ENCODE results near the gene ORC4. TPM values are rescaled to one million over a fixed set of nuclear protein-coding genes. Genes with fewer than 3 reads are reported as not detected.

ORC4 gene
- total RNA-seq, 1 donor, result 22.4 TPM

- H3K4me2 ChIP-seq (ENCODE audit: insufficient read depth, low read length), result no peak overlapping the region
- no peak for TF ChIP-seq CTCF (IDR thresholded peaks at IDR 0.05; ENCODE audit: extremely low read depth, low read depth, low read length)
- DNase-seq (ENCODE audit: insufficient read length, low spot score, missing footprints), result no peak
- H3K27me3 ChIP-seq (ENCODE audit: insufficient read depth, low read length), result no peaks in the 10 kb centered on the region
- H3K9me3 ChIP-seq (ENCODE audit: low read depth, low read length), result no peaks in the 10 kb centered on the region
- no peak overlapping the region for H3K27ac ChIP-seq (ENCODE audit: low read depth, low read length)
- no peaks in the 10 kb centered on the region for H3K79me2 ChIP-seq (ENCODE audit: insufficient read depth, low read length)
- H2AFZ ChIP-seq (ENCODE audit: low read length), result no peak overlapping the region
- H3K36me3 ChIP-seq (ENCODE audit: insufficient read depth, low read length), result peaks cover 14% of the 10 kb centered on the region
- H4K20me1 ChIP-seq (ENCODE audit: insufficient read depth, low read length), result no peaks in the 10 kb centered on the region
- no peak overlapping the region for H3K4me3 ChIP-seq (ENCODE audit: insufficient read depth, low read length)
- no peaks in the 10 kb centered on the region for H3K4me1 ChIP-seq (ENCODE audit: insufficient read depth, low read length)
These were observed 81.2 kb downstream of the ORC4 start for GRCh38 chr2:147939313-147939712.

- Histone ChIP-seq H3K4me1 (ENCODE audit: insufficient read depth, low read length) (no peaks in the 10 kb centered on the region), H3K27ac (ENCODE audit: low read depth, low read length) (no peak overlapping the region), H3K4me3 (ENCODE audit: insufficient read depth, low read length) (no peak overlapping the region), H3K4me2 (ENCODE audit: insufficient read depth, low read length) (no peak overlapping the region), H3K27me3 (ENCODE audit: insufficient read depth, low read length) (no peaks in the 10 kb centered on the region), H3K79me2 (ENCODE audit: insufficient read depth, low read length) (no peaks in the 10 kb centered on the region), H3K36me3 (ENCODE audit: insufficient read depth, low read length) (peaks cover 19% of the 10 kb centered on the region), H3K9me3 (ENCODE audit: low read depth, low read length) (no peaks in the 10 kb centered on the region), H4K20me1 (ENCODE audit: insufficient read depth, low read length) (no peaks in the 10 kb centered on the region), H2AFZ (ENCODE audit: low read length) (no peak overlapping the region)
- TF ChIP-seq CTCF (IDR thresholded peaks at IDR 0.05; ENCODE audit: extremely low read depth, low read depth, low read length), result peak; percentile 88
- DNase-seq (ENCODE audit: insufficient read length, low spot score, missing footprints), result peak; percentile 6
These were observed 82.7 kb downstream of the ORC4 start for GRCh38 chr2:147937744-147938349.

GRCh38 chr2:147934881-147935620 is 85.5 kb downstream of the ORC4 start:
- H3K79me2 ChIP-seq (ENCODE audit: insufficient read depth, low read length), result no peaks in the 10 kb centered on the region
- H3K27ac ChIP-seq (ENCODE audit: low read depth, low read length), result no peak overlapping the region
- no peak for TF ChIP-seq CTCF (IDR thresholded peaks at IDR 0.05; ENCODE audit: extremely low read depth, low read depth, low read length)
- no peaks in the 10 kb centered on the region for H4K20me1 ChIP-seq (ENCODE audit: insufficient read depth, low read length)
- no peak overlapping the region for H3K4me3 ChIP-seq (ENCODE audit: insufficient read depth, low read length)
- H3K27me3 ChIP-seq (ENCODE audit: insufficient read depth, low read length), result no peaks in the 10 kb centered on the region
- no peak overlapping the region for H3K4me2 ChIP-seq (ENCODE audit: insufficient read depth, low read length)
- DNase-seq (ENCODE audit: insufficient read length, low spot score, missing footprints), result no peak
- no peak overlapping the region for H2AFZ ChIP-seq (ENCODE audit: low read length)
- H3K9me3 ChIP-seq (ENCODE audit: low read depth, low read length), result no peaks in the 10 kb centered on the region
- no peaks in the 10 kb centered on the region for H3K4me1 ChIP-seq (ENCODE audit: insufficient read depth, low read length)
- H3K36me3 ChIP-seq (ENCODE audit: insufficient read depth, low read length), result peaks cover 19% of the 10 kb centered on the region

GRCh38 chr2:147933931-147934330 is 86.6 kb downstream of the ORC4 start:
- H3K27me3 ChIP-seq (ENCODE audit: insufficient read depth, low read length), result no peaks in the 10 kb centered on the region
- H3K4me1 ChIP-seq (ENCODE audit: insufficient read depth, low read length), result no peaks in the 10 kb centered on the region
- no peak overlapping the region for H3K4me2 ChIP-seq (ENCODE audit: insufficient read depth, low read length)
- no peak overlapping the region for H2AFZ ChIP-seq (ENCODE audit: low read length)
- no peaks in the 10 kb centered on the region for H4K20me1 ChIP-seq (ENCODE audit: insufficient read depth, low read length)
- peaks cover 19% of the 10 kb centered on the region for H3K36me3 ChIP-seq (ENCODE audit: insufficient read depth, low read length)
- H3K9me3 ChIP-seq (ENCODE audit: low read depth, low read length), result no peaks in the 10 kb centered on the region
- no peak overlapping the region for H3K27ac ChIP-seq (ENCODE audit: low read depth, low read length)
- TF ChIP-seq CTCF (IDR thresholded peaks at IDR 0.05; ENCODE audit: extremely low read depth, low read depth, low read length), result no peak
- H3K79me2 ChIP-seq (ENCODE audit: insufficient read depth, low read length), result no peaks in the 10 kb centered on the region
- H3K4me3 ChIP-seq (ENCODE audit: insufficient read depth, low read length), result no peak overlapping the region
- DNase-seq (ENCODE audit: insufficient read length, low spot score, missing footprints), result no peak
